Activated effector memory CD4-positive, alpha-beta T cell treated with anti-CD3 and anti-CD28 coated beads, Interleukin-2, amount 50 U/mL, for 16 hours (primary cell): ENCODE measurements around the gene TMEM150C.
A peak's percentile ranks its signal among the peaks of the same experiment; 100 is the strongest.

ENCODE experiments used
- DNase-seq: peaks from one replicate; pipeline ENCODE4 v3.0.0-alpha.2; 2020

Gene TMEM150C

GRCh38 chr4:82469791-82470345, 91.9 kb downstream of the TMEM150C start:
- no peak for DNase-seq

DNA sequence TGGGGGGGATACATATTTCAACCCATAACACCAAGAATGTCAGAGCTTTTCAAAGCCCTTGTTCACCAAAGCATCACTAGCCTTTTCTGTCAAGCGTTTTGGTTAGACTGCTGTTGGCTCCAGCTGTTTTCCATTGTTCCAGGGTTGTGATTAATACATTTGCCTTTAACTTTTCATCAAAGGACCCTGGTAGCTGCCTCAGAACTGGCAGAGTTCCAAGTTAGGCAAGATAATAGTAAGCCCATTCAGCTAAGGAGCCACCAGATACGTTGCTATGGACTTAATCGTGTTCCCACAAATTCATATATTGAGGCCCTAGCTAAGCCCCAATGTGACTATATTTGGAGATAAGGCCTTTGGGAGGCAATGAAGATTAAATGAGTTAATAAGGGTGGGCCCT, 94.3 kb downstream of the TMEM150C start:
- no peak for DNase-seq

GRCh38 chr4:82463221-82463620, 98.6 kb downstream of the TMEM150C start:
- DNase-seq, result no peak

- peak; percentile 92 for DNase-seq
Measured at GRCh38 chr4:82462415-82462831, 99.4 kb downstream of the TMEM150C start.

- no peak for DNase-seq
Measured at GRCh38 chr4:82461710-82462109, 100.1 kb downstream of the TMEM150C start.

DNA sequence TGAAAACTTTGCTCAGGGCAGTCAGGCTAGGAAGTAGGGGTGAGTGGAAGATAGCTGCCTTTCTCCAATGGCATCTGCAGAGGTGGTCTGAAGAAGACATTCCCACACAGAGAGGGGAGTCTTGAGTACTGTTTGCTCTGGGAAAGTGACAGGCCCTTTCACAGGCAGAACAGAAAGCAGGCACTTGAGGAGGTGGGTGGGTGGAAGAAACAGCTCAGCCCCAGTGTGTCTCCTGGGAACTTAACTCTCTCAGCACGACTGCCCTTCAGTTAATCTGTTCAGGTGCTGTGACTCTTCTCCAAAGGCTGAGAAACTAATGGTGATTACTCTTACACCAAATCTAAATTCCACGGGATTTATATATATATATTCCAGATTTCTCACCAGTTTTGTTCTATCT, 103.1 kb downstream of the TMEM150C start:
- DNase-seq, result no peak

DNA sequence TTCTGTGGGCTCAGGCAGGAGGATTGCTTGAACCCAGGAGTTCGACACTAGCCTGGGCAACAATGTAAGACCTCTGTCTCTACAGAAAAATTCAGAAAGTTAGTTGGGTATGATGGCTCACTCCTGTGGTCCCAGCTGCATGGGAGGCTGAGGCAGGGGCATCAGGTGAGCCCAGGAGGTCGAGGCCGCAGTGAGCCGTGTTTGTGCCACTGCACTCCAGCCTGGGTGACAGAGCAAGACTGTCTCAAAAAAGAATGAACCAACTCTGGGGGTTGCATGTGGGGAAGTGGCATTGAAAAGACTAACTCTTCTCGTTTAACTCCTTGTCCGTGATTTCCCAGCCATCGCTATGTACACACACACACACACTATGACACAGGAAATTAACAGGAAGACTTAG, 104.5 kb downstream of the TMEM150C start:
- no peak for DNase-seq

DNA sequence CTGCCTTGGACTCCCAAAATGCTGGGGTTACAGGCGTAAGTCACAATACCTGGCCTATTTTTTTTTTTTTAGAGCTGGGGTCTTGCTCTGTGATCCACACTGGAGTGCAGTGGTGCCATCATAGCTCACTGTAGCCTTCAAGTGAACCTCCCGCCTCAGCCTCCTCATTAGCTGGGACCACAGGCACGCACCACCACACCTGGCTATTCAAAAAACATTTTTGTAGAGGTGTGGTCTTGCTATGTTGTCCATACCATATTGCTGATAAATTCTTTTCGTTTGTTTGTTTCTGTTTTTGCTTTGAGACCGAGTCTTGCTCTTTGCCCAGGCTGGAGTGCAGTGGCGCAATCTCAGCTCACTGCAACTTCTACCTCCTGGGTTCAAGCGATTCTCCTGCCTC, 109.8 kb downstream of the TMEM150C start:
- no peak for DNase-seq

DNA sequence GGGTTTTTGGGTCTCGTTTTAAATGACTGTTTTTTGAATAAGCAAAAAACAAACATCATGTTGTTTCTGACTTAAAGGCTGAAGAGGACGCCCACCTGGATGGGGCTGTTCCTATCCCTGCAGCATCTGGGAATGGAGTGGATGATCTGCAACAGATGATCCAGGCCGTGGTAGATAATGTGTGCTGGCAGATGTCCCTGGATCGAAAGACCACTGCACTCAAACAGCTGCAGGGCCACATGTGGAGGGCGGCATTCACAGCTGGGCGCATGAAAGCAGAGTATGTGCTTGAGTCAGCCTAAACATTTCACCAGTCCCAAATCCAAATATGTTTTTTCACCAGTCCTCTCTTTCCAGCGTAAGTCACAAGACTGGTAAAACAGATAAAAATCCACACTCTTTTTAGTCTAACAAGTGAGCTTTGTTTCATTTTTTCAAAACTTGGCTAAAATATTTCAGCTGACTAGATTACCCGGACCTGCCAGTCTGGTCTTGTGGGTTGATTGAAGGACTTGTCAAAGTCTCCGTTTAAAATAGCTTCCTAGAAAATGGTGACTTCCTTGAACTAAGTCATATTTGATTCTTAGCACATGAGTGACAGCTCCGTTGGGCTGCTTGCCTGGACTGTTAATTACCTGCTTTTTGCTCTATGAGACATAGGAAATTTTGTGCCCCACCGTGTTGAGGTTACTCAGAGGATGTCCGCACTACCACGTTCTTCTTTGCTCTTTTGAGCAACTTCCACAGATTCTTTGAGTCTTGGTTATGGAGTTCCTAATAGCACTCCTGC, 110.6 kb downstream of the TMEM150C start:
- no peak for DNase-seq

- DNase-seq, result no peak
Measured at GRCh38 chr4:82447886-82448285, 113.9 kb downstream of the TMEM150C start.

DNA sequence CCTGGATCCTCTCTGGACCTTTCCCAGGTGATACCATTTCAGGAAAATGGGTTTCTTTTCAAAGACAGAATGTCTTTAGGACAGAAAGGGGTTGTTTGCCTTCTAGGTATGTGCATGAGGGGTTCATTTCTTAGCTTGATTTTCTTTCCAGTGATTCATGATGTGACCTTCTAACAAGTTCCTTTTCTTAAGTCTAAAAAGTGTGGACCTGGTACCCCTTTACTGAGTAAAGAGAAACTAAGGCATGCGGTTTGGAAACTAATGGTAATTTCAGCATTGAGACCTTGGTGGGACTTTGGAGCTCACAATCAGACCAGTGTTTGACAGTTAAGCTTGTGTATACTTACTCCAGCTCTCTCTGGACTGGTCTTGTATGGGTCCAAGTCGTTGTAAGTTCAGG, 122.7 kb downstream of the TMEM150C start:
- DNase-seq, result no peak

- no peak for DNase-seq
Measured at GRCh38 chr4:82437285-82438005, 124.3 kb downstream of the TMEM150C start.

GRCh38 chr4:82436780-82437179, 125.0 kb downstream of the TMEM150C start:
- DNase-seq, result no peak

DNA sequence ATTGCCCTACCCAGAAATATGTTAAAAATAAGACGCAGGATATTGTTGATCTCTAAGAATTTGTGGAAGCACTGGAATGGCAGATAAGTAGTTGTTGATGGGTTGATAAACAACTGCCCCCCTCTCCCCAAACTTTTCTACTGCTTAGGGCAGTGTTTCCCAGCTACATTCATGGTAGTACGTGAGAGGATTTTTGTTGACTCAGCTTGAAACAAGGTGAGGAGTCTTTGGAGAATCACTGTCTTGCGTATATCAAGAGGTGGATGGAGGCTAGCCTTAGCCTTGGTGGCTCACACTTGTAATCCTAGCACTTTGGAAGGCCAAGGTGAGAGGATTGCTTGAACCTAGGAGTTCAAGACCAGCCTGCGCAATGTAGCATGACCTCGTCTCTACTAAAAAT, 125.7 kb downstream of the TMEM150C start:
- no peak for DNase-seq

GRCh38 chr4:82434949-82435348, 126.8 kb downstream of the TMEM150C start:
- DNase-seq, result no peak

DNA sequence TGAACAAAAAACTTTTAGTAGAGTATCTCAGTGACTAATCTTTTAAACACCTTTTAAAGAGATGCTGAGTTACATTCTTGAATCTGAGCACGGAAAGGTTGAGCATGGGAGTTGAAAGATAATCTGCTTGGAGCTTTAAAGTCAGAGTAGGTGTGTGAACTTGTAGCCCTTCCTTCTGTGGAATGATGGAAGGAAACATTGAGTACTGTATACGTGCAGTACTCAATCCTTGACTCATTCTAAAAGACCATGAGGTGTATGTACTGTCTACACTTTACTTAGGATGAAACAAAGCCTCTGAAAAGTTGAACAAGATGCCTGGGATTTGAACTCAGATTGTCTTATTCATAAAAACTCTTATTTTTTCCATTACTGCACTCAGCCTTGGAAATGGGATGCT, 128.0 kb downstream of the TMEM150C start:
- DNase-seq, result no peak
